NCI-H2107 (cell line): ENCODE data around the gene UBTD2.

Experiments
- DNase-seq: peaks from one replicate; lab custom pipeline; 2025; lab: John Stamatoyannopoulos, UW

UBTD2 gene

GRCh38 chr5:172171118-172171517 is 112.4 kb downstream of the UBTD2 start:
- DNase-seq = no peak

GRCh38 chr5:172170251-172170701 is 113.3 kb downstream of the UBTD2 start:
- no peak for DNase-seq

GRCh38 chr5:172169216-172169615 is 114.3 kb downstream of the UBTD2 start:
- no peak for DNase-seq

DNA sequence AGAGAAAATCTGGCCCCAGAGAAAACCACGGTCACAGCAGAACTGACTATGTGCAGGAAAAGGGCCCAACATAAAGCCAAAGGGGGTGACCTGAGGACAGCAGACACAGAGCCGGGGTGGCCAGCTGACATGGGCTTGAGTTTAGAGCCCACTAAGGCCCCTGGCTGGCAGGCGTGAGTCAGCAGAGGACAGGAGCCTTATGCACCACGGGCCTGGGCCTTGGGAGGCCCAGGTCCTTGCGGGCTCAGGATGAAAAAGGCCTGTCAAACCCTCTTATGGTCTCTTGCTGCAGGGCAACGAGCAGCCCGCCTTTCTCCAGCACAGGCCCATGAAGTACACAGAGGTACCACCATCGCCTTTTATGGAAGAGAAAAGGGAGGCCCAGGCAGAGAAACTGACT is 115.3 kb downstream of the UBTD2 start:
- no peak for DNase-seq

DNA sequence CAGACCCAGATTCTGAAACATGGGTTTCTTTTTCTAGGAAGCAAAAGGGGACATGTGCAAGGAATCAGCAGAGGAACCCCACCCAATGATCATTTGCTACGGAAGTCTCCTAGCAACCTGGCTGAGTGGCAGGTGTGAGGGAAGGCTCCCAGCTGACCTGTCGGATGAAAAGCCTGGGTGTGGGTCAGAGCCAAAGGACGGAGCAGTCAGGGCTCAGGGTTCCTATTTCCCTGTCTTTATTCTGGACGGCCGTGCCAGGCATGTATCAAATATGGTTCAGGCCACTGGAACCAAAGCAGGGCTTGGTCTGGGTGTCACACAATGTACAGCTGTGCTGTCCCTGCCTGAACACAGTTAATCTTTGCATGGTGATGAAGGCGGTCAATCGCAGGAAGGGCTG is 115.7 kb downstream of the UBTD2 start:
- DNase-seq = no peak

DNA sequence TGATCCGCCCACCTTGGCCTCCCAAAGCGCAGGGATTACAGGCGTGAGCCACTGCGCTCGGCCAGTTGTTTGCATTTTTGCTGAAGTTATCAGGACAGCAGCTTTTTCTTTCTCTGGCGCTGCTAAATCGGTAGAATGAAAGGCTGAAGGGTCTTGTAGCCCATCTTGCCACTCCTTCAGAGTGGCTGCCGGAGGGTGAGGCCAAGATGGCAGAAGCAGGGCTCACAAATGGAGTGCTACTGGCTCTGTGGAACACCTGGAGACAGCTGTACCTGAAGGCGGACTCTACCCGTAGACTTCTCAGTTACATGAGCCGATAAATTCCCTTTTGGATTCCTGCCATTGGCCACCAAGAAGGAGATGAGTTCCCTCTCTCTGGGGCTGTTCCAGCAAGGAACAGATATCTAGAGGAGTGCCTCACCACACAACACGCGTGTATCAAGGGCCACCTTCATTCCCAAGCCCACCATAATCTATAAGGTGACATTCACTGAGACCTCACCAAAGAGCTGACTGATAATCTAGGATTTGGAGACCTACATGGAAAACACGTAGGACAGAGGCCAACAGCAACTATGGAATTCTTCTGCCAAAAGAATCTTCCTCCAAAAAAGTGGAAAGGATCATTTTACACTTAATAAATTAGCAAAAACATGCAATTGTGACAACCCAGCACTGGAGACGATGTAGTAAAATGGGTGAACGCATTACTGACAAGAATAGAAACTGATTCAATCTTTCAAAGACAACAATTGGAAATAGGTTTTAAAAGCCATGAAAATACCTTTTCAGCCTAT is 117.3 kb downstream of the UBTD2 start:
- no peak for DNase-seq

GRCh38 chr5:172165465-172165864 is 118.1 kb downstream of the UBTD2 start:
- no peak for DNase-seq

DNA sequence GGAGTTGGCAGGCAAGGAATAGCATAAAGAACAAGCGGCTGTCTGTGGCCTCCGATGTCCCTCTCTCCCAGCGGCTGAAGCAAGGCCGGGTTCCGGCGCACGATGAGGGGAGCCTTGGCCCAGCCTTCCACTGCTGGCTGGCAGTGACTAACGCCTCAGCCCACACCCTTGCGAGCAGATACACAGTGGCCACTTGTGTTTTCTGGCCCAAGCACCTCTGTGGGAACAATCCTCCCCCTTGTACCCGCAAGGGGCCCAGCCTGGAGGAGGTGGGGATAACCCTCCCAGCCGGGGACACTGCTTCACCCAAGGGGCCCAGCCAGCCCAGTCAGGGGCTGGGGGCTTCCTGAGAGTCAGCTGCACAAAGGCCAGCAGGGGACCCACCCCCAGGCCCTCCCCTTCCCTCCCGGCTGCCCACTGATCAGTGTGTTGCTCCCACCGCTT is 118.8 kb downstream of the UBTD2 start:
- DNase-seq = no peak

DNA sequence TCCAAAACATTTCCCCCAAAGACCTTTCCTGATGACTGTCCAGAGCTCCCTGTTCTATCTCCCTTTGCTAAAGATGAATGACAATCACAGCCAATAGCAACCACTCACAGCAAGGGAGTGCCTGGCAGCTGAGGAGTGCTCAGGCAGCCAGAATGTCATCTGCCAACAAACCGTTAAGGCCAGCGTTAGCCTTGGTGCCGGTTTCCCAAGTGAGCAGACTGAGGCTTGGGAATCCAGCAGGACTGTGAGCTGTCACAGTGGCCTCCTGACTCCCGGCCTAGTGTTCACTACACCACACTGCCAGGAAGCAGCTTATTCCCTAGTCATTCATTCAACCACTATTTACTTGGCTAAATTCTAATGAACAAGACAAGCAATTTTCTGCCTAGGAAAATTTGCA is 120.2 kb downstream of the UBTD2 start:
- no peak for DNase-seq

- no peak for DNase-seq
Measured at GRCh38 chr5:172162987-172163343, 120.6 kb downstream of the UBTD2 start.

DNA sequence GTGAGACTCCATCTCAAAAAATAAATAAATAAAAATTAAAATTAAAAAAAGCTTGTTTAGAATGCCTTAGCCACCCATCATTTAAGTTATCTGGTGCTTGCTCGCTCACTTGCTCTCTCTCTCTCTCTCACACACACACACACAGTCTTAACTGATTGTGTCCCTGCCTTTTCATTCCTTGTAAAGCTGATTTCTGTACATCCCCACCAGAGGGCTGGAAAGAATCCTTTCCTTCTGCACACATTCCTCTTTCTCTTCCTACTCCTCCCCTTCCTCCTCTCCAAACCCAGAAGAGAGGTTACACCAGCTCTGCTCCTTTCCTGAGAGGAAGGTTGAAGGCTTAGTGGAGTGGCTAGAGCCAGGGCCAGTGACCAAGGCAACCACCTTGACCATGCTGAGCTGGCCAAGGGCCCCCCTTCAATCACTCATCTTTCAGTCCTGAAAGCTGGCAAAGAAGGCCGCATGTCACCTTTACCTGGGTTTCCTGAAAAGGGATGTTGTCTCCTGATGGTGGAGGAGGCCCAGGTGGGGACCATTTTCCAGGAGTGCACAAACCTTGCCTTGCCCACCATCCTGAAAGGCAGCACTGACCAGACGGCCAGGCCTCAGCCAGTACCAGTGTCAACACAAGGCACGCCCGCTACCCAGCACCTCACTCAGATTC is 121.1 kb downstream of the UBTD2 start:
- DNase-seq = no peak

- DNase-seq = no peak
Measured at GRCh38 chr5:172160506-172160905, 123.1 kb downstream of the UBTD2 start.
